ENCODE data around the gene CALML4.
"Not testable (repeated sequence)": the region's sequence is repeated elsewhere in the genome, so short reads cannot be mapped to it uniquely, and the experiment has no call there.

Gene CALML4

DNA sequence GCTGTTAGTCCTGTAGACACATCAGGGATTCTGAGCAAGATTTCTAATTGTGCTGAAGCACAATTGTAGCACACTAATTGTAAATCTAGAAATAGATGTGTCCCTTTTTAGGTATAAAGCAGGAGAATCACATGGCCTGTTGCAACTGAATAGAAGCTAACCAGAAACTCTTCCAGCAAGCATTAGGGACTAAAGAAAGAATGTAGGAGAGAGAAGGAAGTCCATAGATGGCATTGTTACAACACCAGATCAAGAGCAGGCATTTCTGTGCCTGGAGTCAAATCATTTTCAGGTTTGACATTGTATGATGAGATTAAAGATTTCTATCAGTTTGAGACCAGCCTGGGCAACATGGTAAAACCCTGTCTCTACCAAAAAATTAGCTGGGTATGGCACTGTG is 27.4 kb downstream of the CALML4 start:
- Histone ChIP-seq H3K79me2 (ENCODE audit: control insufficient read depth, insufficient read depth, low read length) (no peaks in the 10 kb centered on the region), H4K5ac (ENCODE audit: low read length) (no peak overlapping the region), H3K4ac (ENCODE audit: low read depth, low read length) (no peak overlapping the region), H3K79me1 (ENCODE audit: low read length) (no peaks in the 10 kb centered on the region), H3K27me3 (ENCODE audit: insufficient read depth, low read length, poor library complexity) (no peaks in the 10 kb centered on the region), H2AK5ac (ENCODE audit: low read length) (no peak overlapping the region), H3K27ac (ENCODE audit: low read depth, low read length) (no peak overlapping the region), H4K8ac (ENCODE audit: low read depth, low read length) (no peak overlapping the region), H3K36me3 (ENCODE audit: control insufficient read depth, insufficient read depth, low read length) (peaks cover 2% of the 10 kb centered on the region), H3K56ac (ENCODE audit: low read length) (no peak overlapping the region), H2BK5ac (ENCODE audit: low read length) (no peak overlapping the region), H3K4me1 (ENCODE audit: control insufficient read depth, low read depth, low read length) (no peaks in the 10 kb centered on the region), H3K4me2 (ENCODE audit: low read length) (no peak overlapping the region), H3K4me3 (ENCODE audit: low read length) (no peak overlapping the region), H3K23ac (ENCODE audit: low read length) (no peak overlapping the region), H2BK15ac (replicated peaks; ENCODE audit: low read depth) (no peak overlapping the region), H2BK120ac (ENCODE audit: low read depth, low read length) (no peak overlapping the region), H3K18ac (ENCODE audit: low read length) (no peak overlapping the region), H3K9ac (ENCODE audit: low read length) (no peak overlapping the region)
- no peak for DNase-seq

- Histone ChIP-seq H4K8ac (ENCODE audit: low read depth, low read length) (no peak overlapping the region), H3K4me2 (ENCODE audit: low read length) (no peak overlapping the region), H3K4ac (ENCODE audit: low read depth, low read length) (no peak overlapping the region), H3K18ac (ENCODE audit: low read length) (no peak overlapping the region), H3K4me3 (ENCODE audit: low read length) (no peak overlapping the region), H3K27me3 (ENCODE audit: insufficient read depth, low read length, poor library complexity) (no peaks in the 10 kb centered on the region), H3K4me1 (ENCODE audit: control insufficient read depth, low read depth, low read length) (no peaks in the 10 kb centered on the region), H3K79me2 (ENCODE audit: control insufficient read depth, insufficient read depth, low read length) (no peaks in the 10 kb centered on the region), H2AK5ac (ENCODE audit: low read length) (no peak overlapping the region), H3K23ac (ENCODE audit: low read length) (no peak overlapping the region), H2BK5ac (ENCODE audit: low read length) (no peak overlapping the region), H3K79me1 (ENCODE audit: low read length) (no peaks in the 10 kb centered on the region), H3K56ac (ENCODE audit: low read length) (no peak overlapping the region), H2BK120ac (ENCODE audit: low read depth, low read length) (no peak overlapping the region), H2BK15ac (replicated peaks; ENCODE audit: low read depth) (no peak overlapping the region), H4K5ac (ENCODE audit: low read length) (no peak overlapping the region), H3K36me3 (ENCODE audit: control insufficient read depth, insufficient read depth, low read length) (peaks cover 2% of the 10 kb centered on the region), H3K27ac (ENCODE audit: low read depth, low read length) (no peak overlapping the region), H3K9ac (ENCODE audit: low read length) (no peak overlapping the region)
- no CpG with 5 or more reads among the region's 3 CpGs for WGBS (ENCODE audit: extremely low coverage, insufficient coverage, low lambda C conversion rate)
- DNase-seq = no peak
Observed at GRCh38 chr15:68176601-68177000, 28.5 kb downstream of the CALML4 start.

DNA sequence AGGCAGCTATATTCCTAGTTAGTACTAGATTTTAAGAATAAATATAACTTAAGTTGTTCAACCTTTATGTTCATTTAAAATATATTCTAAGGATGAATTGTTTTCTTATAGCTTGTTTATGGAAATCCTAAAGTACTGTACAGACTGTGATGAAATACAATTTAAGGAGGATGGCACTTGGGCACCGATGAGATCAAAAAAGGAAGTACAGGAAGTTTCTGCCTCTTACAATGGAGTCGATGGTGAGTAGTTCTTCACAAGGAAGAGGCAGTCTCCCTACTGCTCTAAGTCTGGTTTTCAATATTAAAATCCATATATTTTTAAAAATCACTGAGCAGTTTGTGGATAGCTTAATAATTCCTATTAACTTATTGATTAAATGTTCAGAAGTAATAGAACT is 29.6 kb downstream of the CALML4 start:
- Histone ChIP-seq H4K5ac (ENCODE audit: low read length) (no peak overlapping the region), H3K79me2 (ENCODE audit: control insufficient read depth, insufficient read depth, low read length) (no peaks in the 10 kb centered on the region), H3K18ac (ENCODE audit: low read length) (no peak overlapping the region), H4K8ac (ENCODE audit: low read depth, low read length) (no peak overlapping the region), H3K23ac (ENCODE audit: low read length) (no peak overlapping the region), H3K9ac (ENCODE audit: low read length) (no peak overlapping the region), H2BK15ac (replicated peaks; ENCODE audit: low read depth) (no peak overlapping the region), H3K56ac (ENCODE audit: low read length) (no peak overlapping the region), H2BK5ac (ENCODE audit: low read length) (no peak overlapping the region), H3K4ac (ENCODE audit: low read depth, low read length) (no peak overlapping the region), H3K27ac (ENCODE audit: low read depth, low read length) (no peak overlapping the region), H3K4me1 (ENCODE audit: control insufficient read depth, low read depth, low read length) (no peaks in the 10 kb centered on the region), H3K27me3 (ENCODE audit: insufficient read depth, low read length, poor library complexity) (no peaks in the 10 kb centered on the region), H3K36me3 (ENCODE audit: control insufficient read depth, insufficient read depth, low read length) (no peaks in the 10 kb centered on the region), H2AK5ac (ENCODE audit: low read length) (no peak overlapping the region), H3K79me1 (ENCODE audit: low read length) (no peaks in the 10 kb centered on the region), H3K4me3 (ENCODE audit: low read length) (no peak overlapping the region), H2BK120ac (ENCODE audit: low read depth, low read length) (no peak overlapping the region), H3K4me2 (ENCODE audit: low read length) (no peak overlapping the region)
- DNase-seq = no peak
- no CpG with 5 or more reads among the region's 2 CpGs for WGBS (ENCODE audit: extremely low coverage, insufficient coverage, low lambda C conversion rate)

GRCh38 chr15:68173119-68173518 is 32.0 kb downstream of the CALML4 start:
- Histone ChIP-seq H2BK5ac (ENCODE audit: low read length) (no peak overlapping the region), H2BK120ac (ENCODE audit: low read depth, low read length) (no peak overlapping the region), H4K5ac (ENCODE audit: low read length) (no peak overlapping the region), H3K18ac (ENCODE audit: low read length) (no peak overlapping the region), H3K56ac (ENCODE audit: low read length) (no peak overlapping the region), H3K4me1 (ENCODE audit: control insufficient read depth, low read depth, low read length) (no peaks in the 10 kb centered on the region), H2AK5ac (ENCODE audit: low read length) (no peak overlapping the region), H3K79me1 (ENCODE audit: low read length) (no peaks in the 10 kb centered on the region), H3K27me3 (ENCODE audit: insufficient read depth, low read length, poor library complexity) (no peaks in the 10 kb centered on the region), H2BK15ac (replicated peaks; ENCODE audit: low read depth) (no peak overlapping the region), H3K4me2 (ENCODE audit: low read length) (no peak overlapping the region), H3K4me3 (ENCODE audit: low read length) (no peak overlapping the region), H3K23ac (ENCODE audit: low read length) (no peak overlapping the region), H3K27ac (ENCODE audit: low read depth, low read length) (no peak overlapping the region), H4K8ac (ENCODE audit: low read depth, low read length) (no peak overlapping the region), H3K4ac (ENCODE audit: low read depth, low read length) (no peak overlapping the region), H3K9ac (ENCODE audit: low read length) (no peak overlapping the region), H3K79me2 (ENCODE audit: control insufficient read depth, insufficient read depth, low read length) (no peaks in the 10 kb centered on the region), H3K36me3 (ENCODE audit: control insufficient read depth, insufficient read depth, low read length) (no peaks in the 10 kb centered on the region)
- no peak for DNase-seq
- WGBS (ENCODE audit: extremely low coverage, insufficient coverage, low lambda C conversion rate) = no CpG with 5 or more reads among the region's 4 CpGs

DNA sequence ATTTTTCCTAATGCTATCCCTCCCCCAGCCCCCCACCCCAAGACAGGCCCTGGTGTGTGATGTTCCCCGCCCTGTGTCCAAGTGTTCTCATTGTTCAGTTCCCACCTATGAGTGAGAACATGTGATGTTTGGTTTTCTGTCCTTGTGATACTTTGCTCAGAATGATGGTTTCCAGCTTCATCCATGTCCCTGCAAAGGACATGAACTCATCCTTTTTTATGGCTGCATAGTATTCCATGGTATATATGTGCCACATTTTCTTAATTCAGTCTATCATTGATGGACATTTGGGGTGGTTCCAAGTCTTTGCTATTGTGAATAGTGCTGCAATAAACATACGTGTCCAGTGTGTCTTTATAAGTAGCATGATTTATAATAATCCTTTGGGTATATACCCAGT is 33.1 kb downstream of the CALML4 start:
- not testable (repeated sequence) for H3K4me2 ChIP-seq (ENCODE audit: low read length); H3K27me3 ChIP-seq (ENCODE audit: insufficient read depth, low read length, poor library complexity); H2BK120ac ChIP-seq (ENCODE audit: low read depth, low read length); H3K4me1 ChIP-seq (ENCODE audit: control insufficient read depth, low read depth, low read length); H3K4ac ChIP-seq (ENCODE audit: low read depth, low read length); H3K23ac ChIP-seq (ENCODE audit: low read length); H2BK15ac ChIP-seq (replicated peaks; ENCODE audit: low read depth); H3K9ac ChIP-seq (ENCODE audit: low read length); H3K4me3 ChIP-seq (ENCODE audit: low read length); H3K18ac ChIP-seq (ENCODE audit: low read length); H4K5ac ChIP-seq (ENCODE audit: low read length); H2BK5ac ChIP-seq (ENCODE audit: low read length); H2AK5ac ChIP-seq (ENCODE audit: low read length); H3K56ac ChIP-seq (ENCODE audit: low read length); H4K8ac ChIP-seq (ENCODE audit: low read depth, low read length); H3K79me1 ChIP-seq (ENCODE audit: low read length); H3K27ac ChIP-seq (ENCODE audit: low read depth, low read length); DNase-seq; H3K36me3 ChIP-seq (ENCODE audit: control insufficient read depth, insufficient read depth, low read length); H3K79me2 ChIP-seq (ENCODE audit: control insufficient read depth, insufficient read depth, low read length)
- no CpG with 5 or more reads among the region's 2 CpGs for WGBS (ENCODE audit: extremely low coverage, insufficient coverage, low lambda C conversion rate)

DNA sequence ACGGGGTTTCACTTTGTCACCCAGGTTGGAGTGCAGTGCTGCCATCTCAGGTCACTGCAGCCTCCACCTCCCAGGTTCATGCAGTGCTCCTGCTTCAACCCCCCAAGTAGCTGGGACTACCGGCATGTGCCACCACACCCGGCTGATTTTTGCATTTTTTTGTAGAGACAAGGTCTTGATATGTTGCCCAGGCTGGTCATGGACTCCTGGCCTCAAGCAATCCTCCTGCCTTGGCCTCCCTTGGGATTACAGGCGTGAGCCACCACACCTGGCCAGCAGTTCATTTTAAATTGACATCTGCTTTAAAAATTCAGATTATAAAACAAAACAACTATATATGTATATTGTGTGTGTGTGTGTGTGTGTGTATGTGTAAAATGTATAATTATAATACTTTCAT is 38.3 kb downstream of the CALML4 start:
- Histone ChIP-seq H3K36me3 (ENCODE audit: control insufficient read depth, insufficient read depth, low read length) (no peaks in the 10 kb centered on the region), H4K8ac (ENCODE audit: low read depth, low read length) (no peak overlapping the region), H3K79me2 (ENCODE audit: control insufficient read depth, insufficient read depth, low read length) (no peaks in the 10 kb centered on the region), H3K4me3 (ENCODE audit: low read length) (no peak overlapping the region), H2BK5ac (ENCODE audit: low read length) (no peak overlapping the region), H4K5ac (ENCODE audit: low read length) (no peak overlapping the region), H2BK15ac (replicated peaks; ENCODE audit: low read depth) (no peak overlapping the region), H3K4me1 (ENCODE audit: control insufficient read depth, low read depth, low read length) (no peaks in the 10 kb centered on the region), H3K27me3 (ENCODE audit: insufficient read depth, low read length, poor library complexity) (no peaks in the 10 kb centered on the region), H3K4ac (ENCODE audit: low read depth, low read length) (no peak overlapping the region), H3K79me1 (ENCODE audit: low read length) (no peaks in the 10 kb centered on the region), H3K56ac (ENCODE audit: low read length) (no peak overlapping the region), H3K9ac (ENCODE audit: low read length) (no peak overlapping the region), H2BK120ac (ENCODE audit: low read depth, low read length) (no peak overlapping the region), H3K27ac (ENCODE audit: low read depth, low read length) (no peak overlapping the region), H2AK5ac (ENCODE audit: low read length) (no peak overlapping the region), H3K23ac (ENCODE audit: low read length) (no peak overlapping the region), H3K18ac (ENCODE audit: low read length) (no peak overlapping the region), H3K4me2 (ENCODE audit: low read length) (no peak overlapping the region)
- WGBS (ENCODE audit: extremely low coverage, insufficient coverage, low lambda C conversion rate) = no CpG with 5 or more reads among the region's 4 CpGs
- DNase-seq = no peak

All from mesendoderm (in vitro differentiated cells).